ENCODE results near the gene YARS1.
"Not testable (repeated sequence)": the region's sequence is repeated elsewhere in the genome, so short reads cannot be mapped to it uniquely, and the experiment has no call there.

Gene YARS1

DNA sequence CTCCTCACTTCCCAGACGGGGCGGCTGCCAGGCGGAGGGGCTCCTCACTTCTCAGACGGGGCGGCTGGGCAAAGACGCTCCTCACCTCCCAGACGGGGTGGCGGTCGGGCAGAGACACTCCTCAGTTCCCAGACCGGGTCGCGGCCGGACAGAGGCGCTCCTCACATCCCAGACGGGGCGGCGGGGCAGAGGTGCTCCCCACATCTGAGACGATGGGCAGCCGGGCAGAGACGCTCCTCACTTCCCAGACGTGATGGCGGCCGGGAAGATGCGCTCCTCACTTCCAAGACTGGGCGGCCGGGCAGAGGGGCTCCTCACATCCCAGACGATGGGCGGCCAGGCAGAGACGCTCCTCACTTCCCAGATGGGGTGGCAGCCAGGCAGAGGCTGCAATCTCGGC lies 12.7 kb downstream of the YARS1 start:
- ATAC-seq, DNase-seq, H3K4me3 Mint-ChIP-seq, H3K27ac Mint-ChIP-seq, H3K9me3 Mint-ChIP-seq, H3K27me3 Mint-ChIP-seq: not testable (repeated sequence)
- peaks cover 43% of the 10 kb centered on the region for H3K4me1 Mint-ChIP-seq
- peaks cover 66% of the 10 kb centered on the region for H3K36me3 Mint-ChIP-seq (ENCODE audit: low read depth)

GRCh38 chr1:32801096-32801715 lies 16.0 kb downstream of the YARS1 start:
- DNase-seq = no peak
- ATAC-seq = peak; percentile 70
- Mint-ChIP-seq H3K36me3 (ENCODE audit: low read depth) (peaks cover 65% of the 10 kb centered on the region), H3K9me3 (no peaks in the 10 kb centered on the region), H3K27me3 (no peaks in the 10 kb centered on the region), H3K27ac (peak overlapping the region; percentile 94), H3K4me1 (peaks cover 62% of the 10 kb centered on the region), H3K4me3 (peak overlapping the region; percentile 24)

- DNase-seq = no peak
- ATAC-seq = peak; percentile 90
- peaks cover 62% of the 10 kb centered on the region for H3K4me1 Mint-ChIP-seq
- peaks cover 58% of the 10 kb centered on the region for H3K36me3 Mint-ChIP-seq (ENCODE audit: low read depth)
- H3K9me3 Mint-ChIP-seq = no peaks in the 10 kb centered on the region
- peak overlapping the region; percentile 94 for H3K27ac Mint-ChIP-seq
- H3K4me3 Mint-ChIP-seq = peak overlapping the region; percentile 51
- H3K27me3 Mint-ChIP-seq = no peaks in the 10 kb centered on the region
Observed at GRCh38 chr1:32798679-32799416, 18.3 kb downstream of the YARS1 start.

- H3K4me1 Mint-ChIP-seq = peaks cover 61% of the 10 kb centered on the region
- H3K36me3 Mint-ChIP-seq (ENCODE audit: low read depth) = peaks cover 62% of the 10 kb centered on the region
- H3K4me3 Mint-ChIP-seq = peak overlapping the region; percentile 28
- H3K27ac Mint-ChIP-seq = peak overlapping the region; percentile 94
- no peak for ATAC-seq
- no peak for DNase-seq
- H3K27me3 Mint-ChIP-seq = no peaks in the 10 kb centered on the region
- no peaks in the 10 kb centered on the region for H3K9me3 Mint-ChIP-seq
Observed at GRCh38 chr1:32798191-32798590, 19.0 kb downstream of the YARS1 start.

- DNase-seq = no peak
- no peaks in the 10 kb centered on the region for H3K9me3 Mint-ChIP-seq
- H3K4me1 Mint-ChIP-seq = peaks cover 55% of the 10 kb centered on the region
- ATAC-seq = no peak
- H3K4me3 Mint-ChIP-seq = peak overlapping the region; percentile 17
- H3K27me3 Mint-ChIP-seq = no peaks in the 10 kb centered on the region
- peak overlapping the region; percentile 71 for H3K27ac Mint-ChIP-seq
- H3K36me3 Mint-ChIP-seq (ENCODE audit: low read depth) = peaks cover 62% of the 10 kb centered on the region
Observed at GRCh38 chr1:32797456-32797855, 19.7 kb downstream of the YARS1 start.

- ATAC-seq, H3K4me3 Mint-ChIP-seq, DNase-seq, H3K9me3 Mint-ChIP-seq, H3K27ac Mint-ChIP-seq, H3K27me3 Mint-ChIP-seq: not testable (repeated sequence)
- peaks cover 45% of the 10 kb centered on the region for H3K4me1 Mint-ChIP-seq
- peaks cover 68% of the 10 kb centered on the region for H3K36me3 Mint-ChIP-seq (ENCODE audit: low read depth)
Observed at GRCh38 chr1:32795763-32796162, 21.4 kb downstream of the YARS1 start.

DNA sequence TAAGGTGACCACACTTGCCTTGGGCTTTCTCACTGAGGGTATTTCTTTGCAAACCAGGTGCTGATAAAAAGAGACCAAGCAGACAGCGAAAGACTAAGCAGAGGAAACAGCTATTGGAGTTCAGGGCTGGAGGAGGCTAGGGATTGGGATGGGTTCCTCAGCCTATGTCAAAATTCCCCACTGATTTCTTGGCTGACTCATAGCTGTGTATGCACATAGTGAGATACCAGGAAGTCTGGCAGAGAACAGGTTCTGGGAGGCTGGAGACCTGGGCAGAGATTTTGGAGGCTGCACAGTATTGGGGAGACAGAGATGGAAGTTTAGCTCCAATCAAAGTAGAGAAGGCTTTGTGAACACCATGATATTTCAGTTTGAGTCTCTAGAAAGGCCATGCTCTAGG lies 25.3 kb downstream of the YARS1 start:
- no peak overlapping the region for H3K4me3 Mint-ChIP-seq

DNA sequence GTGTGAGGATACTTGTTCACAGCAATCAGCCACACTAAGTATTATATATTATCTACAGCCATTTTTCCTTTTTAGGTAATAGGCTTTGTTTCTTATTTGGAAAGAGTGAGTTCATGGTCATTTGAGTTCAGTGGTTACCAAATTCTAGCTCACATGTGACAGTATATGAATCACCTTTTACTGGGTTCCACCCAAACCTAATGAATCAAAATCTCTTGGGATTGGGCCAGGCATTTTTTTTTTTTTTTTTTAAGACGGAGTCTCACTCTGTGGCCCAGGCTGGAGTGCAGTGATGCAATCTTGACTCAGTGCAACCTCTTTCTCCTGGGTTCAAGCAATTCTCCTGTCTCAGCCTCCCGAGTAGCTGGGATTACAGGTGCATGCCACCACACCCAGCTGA lies 27.8 kb downstream of the YARS1 start:
- H3K4me3 Mint-ChIP-seq, H3K27ac Mint-ChIP-seq, DNase-seq, H3K9me3 Mint-ChIP-seq, H3K27me3 Mint-ChIP-seq: not testable (repeated sequence)
- ATAC-seq = peak; percentile 80
- Mint-ChIP-seq H3K36me3 (ENCODE audit: low read depth) (peaks cover 53% of the 10 kb centered on the region), H3K4me1 (peaks cover 12% of the 10 kb centered on the region)

More for the DNA sequence above, 25.3 kb downstream of the YARS1 start:
- peaks cover 47% of the 10 kb centered on the region for H3K36me3 Mint-ChIP-seq (ENCODE audit: low read depth)
- no peaks in the 10 kb centered on the region for H3K9me3 Mint-ChIP-seq
- H3K27ac Mint-ChIP-seq = peak overlapping the region; percentile 27
- peaks cover 12% of the 10 kb centered on the region for H3K4me1 Mint-ChIP-seq
- H3K27me3 Mint-ChIP-seq = no peaks in the 10 kb centered on the region
- no peak for DNase-seq
- no peak for ATAC-seq

GRCh38 chr1:32786856-32787255 lies 30.3 kb downstream of the YARS1 start:
- no peak for ATAC-seq
- Mint-ChIP-seq H3K36me3 (ENCODE audit: low read depth) (peaks cover 50% of the 10 kb centered on the region), H3K4me3 (no peak overlapping the region), H3K4me1 (peaks cover 5% of the 10 kb centered on the region), H3K27ac (no peak overlapping the region), H3K9me3 (no peaks in the 10 kb centered on the region), H3K27me3 (no peaks in the 10 kb centered on the region)
- DNase-seq = no peak

DNA sequence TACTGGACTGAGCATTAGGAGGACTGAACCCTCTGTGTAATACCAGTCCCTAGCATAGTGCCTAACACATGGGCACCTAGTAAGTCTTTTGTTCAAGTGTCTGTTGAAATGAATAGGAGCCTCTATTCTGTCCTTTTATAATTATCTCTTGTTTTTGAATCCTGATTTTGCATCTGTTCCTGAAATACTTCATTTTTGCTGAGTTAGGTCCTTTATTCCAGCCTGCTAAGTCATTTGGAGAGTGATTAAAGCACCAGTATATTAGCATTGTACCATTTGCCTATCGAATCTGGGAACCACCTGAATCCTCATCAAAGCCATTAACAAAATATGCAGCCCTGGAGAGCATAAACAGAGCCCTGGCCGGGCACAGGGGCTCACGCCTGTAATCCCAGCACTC lies 32.3 kb downstream of the YARS1 start:
- no peaks in the 10 kb centered on the region for H3K9me3 Mint-ChIP-seq
- no peak overlapping the region for H3K27ac Mint-ChIP-seq
- DNase-seq (no peak), ATAC-seq (no peak)
- no peaks in the 10 kb centered on the region for H3K27me3 Mint-ChIP-seq
- H3K4me1 Mint-ChIP-seq = peaks cover 2% of the 10 kb centered on the region
- peaks cover 58% of the 10 kb centered on the region for H3K36me3 Mint-ChIP-seq (ENCODE audit: low read depth)
- no peak overlapping the region for H3K4me3 Mint-ChIP-seq

DNA sequence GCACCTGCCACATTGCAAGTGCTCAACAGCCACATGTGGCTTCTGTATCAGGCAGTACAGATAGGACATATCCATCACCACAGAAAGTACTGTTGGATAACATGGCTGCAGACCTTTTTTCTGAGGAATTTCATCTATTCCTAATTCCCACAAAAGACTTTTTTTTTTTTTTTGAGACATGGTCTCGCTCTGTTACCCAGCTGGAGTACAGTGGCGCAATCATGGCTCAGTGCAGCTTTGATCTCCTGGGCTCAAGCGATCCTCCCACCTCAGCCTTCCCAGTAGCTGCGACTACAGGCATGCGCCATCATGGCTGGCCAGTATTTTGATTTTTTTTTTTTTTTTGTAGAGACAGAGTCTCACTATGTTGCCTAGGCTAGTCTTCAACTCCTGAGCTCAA lies 33.3 kb downstream of the YARS1 start:
- Mint-ChIP-seq H3K27ac (no peak overlapping the region), H3K4me1 (no peaks in the 10 kb centered on the region), H3K9me3 (no peaks in the 10 kb centered on the region), H3K4me3 (no peak overlapping the region), H3K27me3 (no peaks in the 10 kb centered on the region), H3K36me3 (ENCODE audit: low read depth) (peaks cover 67% of the 10 kb centered on the region)
- ATAC-seq (no peak), DNase-seq (no peak)

DNA sequence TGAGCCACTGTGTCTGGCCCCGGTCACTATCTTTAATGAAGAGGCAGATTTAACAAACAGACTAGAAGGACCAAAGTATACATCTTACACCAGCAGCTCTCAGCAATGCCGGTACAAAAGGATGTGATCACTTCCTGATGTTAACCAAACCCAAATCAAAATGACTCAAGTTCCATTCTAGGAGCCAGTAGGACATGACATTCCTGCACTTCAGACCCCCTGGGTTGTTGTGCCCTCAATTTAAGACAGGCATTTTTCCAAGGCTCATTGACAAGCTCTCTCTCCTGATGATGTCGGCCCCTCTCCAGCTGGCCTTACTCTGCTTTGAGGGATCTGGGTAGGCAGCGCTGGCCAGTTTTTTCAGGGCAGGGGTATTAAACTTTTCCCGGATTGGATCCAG lies 35.1 kb downstream of the YARS1 start:
- Mint-ChIP-seq H3K4me1 (no peaks in the 10 kb centered on the region), H3K9me3 (no peaks in the 10 kb centered on the region), H3K4me3 (no peak overlapping the region), H3K27me3 (no peaks in the 10 kb centered on the region), H3K27ac (no peak overlapping the region), H3K36me3 (ENCODE audit: low read depth) (peaks cover 69% of the 10 kb centered on the region)
- ATAC-seq (no peak), DNase-seq (no peak)

- Mint-ChIP-seq H3K27me3 (no peaks in the 10 kb centered on the region), H3K36me3 (ENCODE audit: low read depth) (peaks cover 66% of the 10 kb centered on the region), H3K4me3 (no peak overlapping the region), H3K9me3 (no peaks in the 10 kb centered on the region), H3K27ac (no peak overlapping the region), H3K4me1 (peaks cover 2% of the 10 kb centered on the region)
- ATAC-seq (no peak), DNase-seq (no peak)
Observed at GRCh38 chr1:32780628-32781234, 36.4 kb downstream of the YARS1 start.

DNA sequence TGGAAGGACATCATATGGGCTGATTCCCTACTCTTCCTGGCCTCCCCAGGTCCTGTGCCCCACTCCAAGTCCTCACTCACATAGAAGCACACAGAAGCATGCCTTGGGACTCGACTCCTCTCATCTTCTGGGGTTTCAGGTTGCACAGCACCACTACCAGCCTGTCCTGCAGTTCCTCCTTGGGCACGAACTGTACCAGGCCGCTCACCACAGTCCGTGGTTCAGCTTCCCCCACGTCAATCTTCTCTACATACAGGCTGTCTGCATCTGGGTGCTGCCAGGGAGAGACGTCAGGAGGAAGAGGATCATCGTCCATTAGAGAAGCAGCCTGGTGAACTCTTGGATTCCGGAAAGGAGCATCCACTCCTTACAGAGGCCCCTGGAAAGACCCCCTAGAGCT lies 37.2 kb downstream of the YARS1 start:
- no peaks in the 10 kb centered on the region for H3K9me3 Mint-ChIP-seq
- ATAC-seq (no peak), DNase-seq (no peak)
- no peak overlapping the region for H3K27ac Mint-ChIP-seq
- peaks cover 8% of the 10 kb centered on the region for H3K4me1 Mint-ChIP-seq
- H3K27me3 Mint-ChIP-seq = no peaks in the 10 kb centered on the region
- no peak overlapping the region for H3K4me3 Mint-ChIP-seq
- H3K36me3 Mint-ChIP-seq (ENCODE audit: low read depth) = peaks cover 70% of the 10 kb centered on the region

DNA sequence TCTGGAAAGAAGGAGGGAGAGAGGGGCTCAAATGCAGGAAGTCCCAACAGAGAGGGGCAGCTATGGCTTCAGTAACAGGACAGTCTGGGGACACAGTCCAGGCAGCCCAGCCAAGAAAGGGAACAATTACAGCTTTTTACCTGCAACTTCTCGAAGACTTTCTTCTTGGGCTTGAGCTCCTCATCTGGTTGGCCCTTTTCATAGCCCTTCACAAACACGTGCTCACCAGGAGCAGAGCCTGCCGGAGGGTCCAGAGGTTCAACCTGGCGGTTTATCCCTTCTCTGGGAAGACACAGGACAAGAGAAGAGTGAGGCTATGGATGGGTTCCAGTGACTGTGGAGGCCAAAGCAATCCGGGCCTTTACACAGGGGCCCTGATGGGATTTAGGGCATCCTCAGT lies 37.9 kb downstream of the YARS1 start:
- no peak for DNase-seq
- H3K9me3 Mint-ChIP-seq = no peaks in the 10 kb centered on the region
- H3K27me3 Mint-ChIP-seq = no peaks in the 10 kb centered on the region
- H3K4me1 Mint-ChIP-seq = peaks cover 11% of the 10 kb centered on the region
- H3K4me3 Mint-ChIP-seq = no peak overlapping the region
- H3K27ac Mint-ChIP-seq = no peak overlapping the region
- peaks cover 69% of the 10 kb centered on the region for H3K36me3 Mint-ChIP-seq (ENCODE audit: low read depth)
- no peak for ATAC-seq
